ENCODE data around the gene MAGEB16.

GRCh38 chrX:35819241-35819640, 21.1 kb downstream of the MAGEB16 start:
- TF ChIP-seq KDM4A (IDR thresholded peaks at IDR 0.05; ENCODE audit: low read depth, low read length, severe bottlenecking) = no peak
- no peak for TF ChIP-seq TEAD4 (IDR thresholded peaks at IDR 0.05; ENCODE audit: low read depth, low read length)
- no peak for TF ChIP-seq EGR1 (IDR thresholded peaks at IDR 0.05; ENCODE audit: borderline replicate concordance, low read depth, low read length)
- no peak for TF ChIP-seq POLR2A (IDR thresholded peaks at IDR 0.05; ENCODE audit: control extremely low read depth in 1 of 2, low read depth in 2 of 2, low read length in 2 of 2)
- TF ChIP-seq CTCF (IDR thresholded peaks at IDR 0.05; ENCODE audit: control extremely low read depth in 1 of 3, insufficient read depth in 1 of 3, low read depth in 1 of 3, low read length in 3 of 3) = no peak
- no peak for TF ChIP-seq PHF8 (conservative IDR thresholded peaks at IDR 0.05; ENCODE audit: low read depth, low read length)
- no peak for TF ChIP-seq YY1 (IDR thresholded peaks at IDR 0.05; ENCODE audit: low read depth, low read length)
- no peak for TF ChIP-seq MAX (IDR thresholded peaks at IDR 0.05)
- TF ChIP-seq TBP (IDR thresholded peaks at IDR 0.05; ENCODE audit: low read depth, low read length) = no peak
- no peak for TF ChIP-seq EP300 (IDR thresholded peaks at IDR 0.05; ENCODE audit: borderline replicate concordance in 1 of 2, low read depth in 2 of 2, low read length in 2 of 2)
- TF ChIP-seq USF2 (IDR thresholded peaks at IDR 0.05; ENCODE audit: low read length) = no peak
- no peak for TF ChIP-seq KDM5A (IDR thresholded peaks at IDR 0.05; ENCODE audit: low read length)
- no peak for TF ChIP-seq RAD21 (IDR thresholded peaks at IDR 0.05 in 1 of 2, conservative IDR thresholded peaks at IDR 0.05 in 1 of 2; ENCODE audit: low read depth in 2 of 2, low read length in 2 of 2)
